B cell (primary cell): Measurements from ENCODE around the gene FADS2. TPM values are rescaled to one million over a fixed set of nuclear protein-coding genes. Genes with fewer than 3 reads are reported as not detected.

ENCODE experiments used
- ATAC-seq: fragments of 200-7000 bp; cut with Tn5 transposase; one replicate; pipeline ENCODE4 v1.10.0; 2021; ENCODE audit warnings: low read depth, mild to moderate bottlenecking, moderate number of reproducible peaks, moderate library complexity
- CTCF ChIA-PET: fragments of 350-600 bp; sonication (Branson Sonifier 250); formaldehyde crosslinking; loops from one replicate; lab custom pipeline; 2021; ENCODE audit warnings: antibody characterized with exemption, inconsistent platforms; lab: Charles Lee
- POLR2A ChIA-PET: fragments of 350-600 bp; sonication (Branson Sonifier 250); formaldehyde crosslinking; loops from one replicate; lab custom pipeline; 2021; ENCODE audit warnings: antibody characterized with exemption; lab: Charles Lee
- DNase-seq: peaks from one replicate; pipeline ENCODE4 v3.0.0; 2013
- H2AFZ ChIP-seq: 2 replicates; pipeline ENCODE4 v1.6.1; 2012; ENCODE audit warnings: mild to moderate bottlenecking, low read depth, low read length; ENCODE audit not compliant: insufficient read depth, poor library complexity, severe bottlenecking
- H3K27ac ChIP-seq, 2 donors: 1 replicate in 1 of 2; 2 replicates in 1 of 2; pipeline ENCODE4 v1.5.1; 2012 to 2013; ENCODE audit warnings: low read length in 2 of 2, mild to moderate bottlenecking in 2 of 2, moderate library complexity in 1 of 2
- H3K27me3 ChIP-seq, 4 experiments: fragments of 200-600 bp in 1 of 4; sonication (generic) in 1 of 4; replicated peaks in 1 of 4; 1 replicate in 2 of 4; 2 replicates in 2 of 4; pipeline versions ENCODE4 v1.6.1 to v1.7.0; 2013 to 2016; ENCODE audit warnings: low read length in 3 of 4, mild to moderate bottlenecking in 2 of 4, mixed read lengths in 1 of 4, moderate library complexity in 1 of 4; ENCODE audit not compliant: insufficient read depth in 4 of 4, control insufficient read depth in 3 of 4; ENCODE audit errors: control extremely low read depth in 1 of 4
- H3K36me3 ChIP-seq, 2 experiments: replicated peaks in 1 of 2; 1 replicate in 1 of 2; 2 replicates in 1 of 2; pipeline versions ENCODE4 v1.6.1 to v1.7.1; 2013; ENCODE audit warnings: low read length in 1 of 2; ENCODE audit not compliant: insufficient read depth in 2 of 2, control insufficient read depth in 1 of 2; ENCODE audit errors: control extremely low read depth in 1 of 2, extremely low read depth in 1 of 2
- H3K4me1 ChIP-seq, 2 donors: fragments of 200-600 bp in 1 of 2; sonication (generic) in 1 of 2; 1 replicate in 1 of 2; 2 replicates in 1 of 2; pipeline versions ENCODE4 v1.5.1 to v1.6.1; 2013 to 2017; ENCODE audit warnings: low read length in 2 of 2; ENCODE audit not compliant: control insufficient read depth in 2 of 2, insufficient read depth in 2 of 2
- H3K4me2 ChIP-seq: replicated peaks from 2 replicates; pipeline ENCODE3; 2012; ENCODE audit warnings: mild to moderate bottlenecking, low read depth, low read length; ENCODE audit not compliant: poor library complexity, severe bottlenecking
- H3K4me3 ChIP-seq, 5 experiments: fragments of 200-600 bp in 1 of 5; sonication (generic) in 1 of 5; 1 replicate in 3 of 5; 2 replicates in 2 of 5; pipeline versions ENCODE4 v1.5.1 to v1.7.0; 2011 to 2016; ENCODE audit warnings: low read length in 4 of 5, mild to moderate bottlenecking in 4 of 5, low read depth in 2 of 5, control low read depth in 1 of 5, moderate library complexity in 1 of 5; ENCODE audit not compliant: insufficient read depth in 1 of 5; ENCODE audit errors: control extremely low read depth in 1 of 5, extremely low read depth in 1 of 5
- H3K79me2 ChIP-seq: fragments of 200-600 bp; sonication (generic); one replicate; pipeline ENCODE4 v1.6.0; 2016; ENCODE audit warnings: low read length; ENCODE audit not compliant: control insufficient read depth, insufficient read depth
- H3K9ac ChIP-seq: fragments of 200-600 bp; sonication (generic); 2 replicates; pipeline ENCODE4 v1.6.1; 2017; ENCODE audit warnings: mild to moderate bottlenecking, low read length, moderate library complexity
- H3K9me3 ChIP-seq, 3 donors: one replicate each; pipeline versions ENCODE4 v1.6.1 to v1.7.1; 2013; ENCODE audit warnings: low read length in 2 of 3; ENCODE audit not compliant: control insufficient read depth in 2 of 3, insufficient read depth in 1 of 3; ENCODE audit errors: control extremely low read depth in 1 of 3
- H4K20me1 ChIP-seq: 2 replicates; pipeline ENCODE4 v1.6.0; 2012; ENCODE audit warnings: mild to moderate bottlenecking, low read length; ENCODE audit not compliant: insufficient read depth, control insufficient read depth, poor library complexity, severe bottlenecking
- H3K27ac Mint-ChIP-seq: one replicate; pipeline ENCODE4 v1.8.0; 2021; ENCODE audit warnings: mixed read lengths
- H3K27me3 Mint-ChIP-seq: one replicate; pipeline ENCODE4 v1.8.0; 2021; ENCODE audit warnings: mixed read lengths
- H3K4me1 Mint-ChIP-seq: one replicate; pipeline ENCODE4 v1.8.0; 2021; ENCODE audit warnings: mixed read lengths
- H3K4me3 Mint-ChIP-seq: one replicate; pipeline ENCODE4 v1.8.0; 2021; ENCODE audit warnings: mixed read lengths
- H3K9me3 Mint-ChIP-seq: one replicate; pipeline ENCODE4 v1.8.0; 2022; ENCODE audit warnings: mixed read lengths; ENCODE audit not compliant: insufficient read depth
- EZH2 ChIP-seq: IDR thresholded peaks from 2 replicates; pipeline ENCODE4 v1.6.1; 2012; ENCODE audit warnings: borderline replicate concordance, low read depth, mild to moderate bottlenecking, moderate library complexity, low read length; ENCODE audit not compliant: insufficient read depth, poor library complexity, severe bottlenecking
- WGBS: methylation state at CpG from one replicate; pipeline ENCODE4 v1.1.5; 2013; ENCODE audit warnings: missing lambda C conversion rate; ENCODE audit not compliant: insufficient coverage; 5-methylcytosine and 5-hydroxymethylcytosine counted together
- intact Hi-C: fragments of 100-400 bp; cut with micrococcal nuclease; formaldehyde crosslinking; loops from one replicate; pipeline ENCODE4 v1.10.0; 2022
- polyA plus RNA-seq: library from polyadenylated mRNA; depleted of rRNA; stranded (reverse); fragments of >200 nt; gene quantifications from 2 replicates; pipeline ENCODE4 v1.2.3, GENCODE V29; 2012
- total RNA-seq, 2 donors: library from RNA; stranded (reverse); fragments of 120-200 nt in 1 of 2; gene quantifications; 1 replicate in 1 of 2; 2 replicates in 1 of 2; pipeline versions ENCODE4 v1.2.3 to v1.2.4, GENCODE V29; 2013 to 2022
- TF ChIP-seq, protein P1 (sequence below): fragments of 200-600 bp; IDR thresholded peaks from one replicate; pipeline ENCODE4 v1.8.0; 2022; ENCODE audit warnings: antibody characterized with exemption, mild to moderate bottlenecking

Gene FADS2
- total and polyA plus RNA-seq, 2 donors (not counting 1 experiment from before 2014, with no cell fraction given), result 1.5 to 5.9 TPM

DNA sequence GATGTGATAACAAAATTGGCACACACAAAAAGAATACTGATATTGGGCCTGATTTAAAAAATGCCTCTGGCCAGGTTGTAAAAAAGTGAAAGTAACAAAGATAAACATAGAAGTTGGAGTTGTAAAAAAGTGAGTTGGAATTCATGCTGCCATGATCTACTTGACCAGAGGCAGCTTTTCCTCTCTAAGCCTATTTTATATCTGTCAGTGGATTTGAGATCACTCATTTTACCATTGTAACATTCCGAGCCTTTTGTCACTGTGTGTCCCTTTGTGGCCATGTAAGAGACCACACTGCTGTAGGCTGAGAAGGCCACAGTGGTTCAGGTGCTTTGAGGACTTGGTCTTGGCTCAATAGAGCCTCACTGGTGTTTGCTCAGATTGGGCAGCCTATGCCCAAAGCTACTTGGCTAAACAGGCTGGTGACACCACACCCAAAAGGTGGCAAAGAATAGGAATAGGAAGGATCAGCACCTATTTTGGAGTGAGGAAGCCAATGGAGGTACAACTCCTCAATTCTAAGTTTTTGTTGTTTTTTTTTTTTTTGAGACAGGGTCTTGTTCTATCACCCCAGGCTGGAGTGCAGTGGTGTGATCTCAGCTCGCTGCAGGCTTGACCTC, 28.3 kb upstream of the FADS2 start:
- no peak overlapping the region for H3K4me3 ChIP-seq
- H3K79me2 ChIP-seq, result peaks cover 38% of the 10 kb centered on the region
- H2AFZ ChIP-seq, result no peak overlapping the region
- WGBS, result 100% methylated on average over 2 of the region's 2 CpGs
- H3K9me3 ChIP-seq, result no peaks in the 10 kb centered on the region
- Mint-ChIP-seq H3K27me3 (no peaks in the 10 kb centered on the region), H3K4me3 (no peak overlapping the region), H3K4me1 (peaks cover 2% of the 10 kb centered on the region), H3K27ac (no peak overlapping the region), H3K9me3 (no peaks in the 10 kb centered on the region)
- CTCF ChIA-PET, result interaction anchor here (0.5 to 8.4 kb wide), 10 partner anchors 9 to 512 kb away, joined by 4 to 222 read pairs (median 47); partner anchors contain the start of genes BEST1 and FADS1
- no peak overlapping the region for H3K27ac ChIP-seq
- ATAC-seq, result no peak
- H4K20me1 ChIP-seq, result no peaks in the 10 kb centered on the region
- DNase-seq, result no peak
- intact Hi-C loops, result no loop called here
- H3K36me3 ChIP-seq, result peaks cover 0 to 6% of the 10 kb centered on the region in 2 experiments
- H3K4me2 ChIP-seq, result no peak overlapping the region
- no peaks in the 10 kb centered on the region for H3K27me3 ChIP-seq
- no peaks in the 10 kb centered on the region for H3K4me1 ChIP-seq
- H3K9ac ChIP-seq, result no peak overlapping the region
- TF ChIP-seq, protein P1, sequence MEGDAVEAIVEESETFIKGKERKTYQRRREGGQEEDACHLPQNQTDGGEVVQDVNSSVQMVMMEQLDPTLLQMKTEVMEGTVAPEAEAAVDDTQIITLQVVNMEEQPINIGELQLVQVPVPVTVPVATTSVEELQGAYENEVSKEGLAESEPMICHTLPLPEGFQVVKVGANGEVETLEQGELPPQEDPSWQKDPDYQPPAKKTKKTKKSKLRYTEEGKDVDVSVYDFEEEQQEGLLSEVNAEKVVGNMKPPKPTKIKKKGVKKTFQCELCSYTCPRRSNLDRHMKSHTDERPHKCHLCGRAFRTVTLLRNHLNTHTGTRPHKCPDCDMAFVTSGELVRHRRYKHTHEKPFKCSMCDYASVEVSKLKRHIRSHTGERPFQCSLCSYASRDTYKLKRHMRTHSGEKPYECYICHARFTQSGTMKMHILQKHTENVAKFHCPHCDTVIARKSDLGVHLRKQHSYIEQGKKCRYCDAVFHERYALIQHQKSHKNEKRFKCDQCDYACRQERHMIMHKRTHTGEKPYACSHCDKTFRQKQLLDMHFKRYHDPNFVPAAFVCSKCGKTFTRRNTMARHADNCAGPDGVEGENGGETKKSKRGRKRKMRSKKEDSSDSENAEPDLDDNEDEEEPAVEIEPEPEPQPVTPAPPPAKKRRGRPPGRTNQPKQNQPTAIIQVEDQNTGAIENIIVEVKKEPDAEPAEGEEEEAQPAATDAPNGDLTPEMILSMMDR, result no peak
- no peak for TF ChIP-seq EZH2
- POLR2A ChIA-PET, result no interaction called here
